Fibroblast of mammary gland (primary cell): ENCODE data around the gene RNF40.
A peak's percentile ranks its signal among the peaks of the same experiment; 100 is the strongest.

Experiments
- DNase-seq: peaks from one replicate; pipeline ENCODE4 v3.0.0-alpha.2; 2010; ENCODE audit warnings: low read depth
- H3K4me3 ChIP-seq: 2 replicates; pipeline ENCODE4 v1.5.1; 2011; ENCODE audit warnings: low read depth, mild to moderate bottlenecking, low read length, moderate library complexity; ENCODE audit not compliant: control insufficient read depth
- CTCF ChIP-seq: conservative IDR thresholded peaks from 2 replicates; pipeline ENCODE4 v1.5.1; 2011; ENCODE audit warnings: low read depth, low read length, inconsistent platforms; ENCODE audit not compliant: control insufficient read depth, insufficient read depth

The RNF40 gene

DNA sequence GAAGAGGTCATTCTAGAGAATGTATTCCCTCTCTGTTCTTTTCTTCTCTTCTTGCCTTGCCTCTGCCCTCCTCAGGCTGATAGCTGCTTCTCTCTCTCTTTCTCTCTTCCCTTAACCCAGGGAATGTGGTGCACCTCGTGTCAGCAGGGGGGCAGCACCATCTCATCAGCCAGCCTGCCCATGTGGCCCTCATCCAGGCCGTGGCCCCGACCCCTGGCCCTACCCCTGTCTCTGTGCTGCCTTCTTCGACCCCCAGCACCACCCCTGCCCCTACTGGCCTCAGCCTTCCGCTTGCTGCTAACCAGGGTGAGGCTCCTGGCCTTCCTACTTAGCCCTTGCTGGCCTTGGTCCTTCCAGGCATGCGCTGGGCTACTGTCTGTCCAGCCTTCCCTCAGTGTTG is 39.7 kb upstream of the RNF40 start:
- no peak overlapping the region for H3K4me3 ChIP-seq
- no peak for DNase-seq
- no peak for TF ChIP-seq CTCF

- TF ChIP-seq CTCF, result no peak
- H3K4me3 ChIP-seq, result no peak overlapping the region
- no peak for DNase-seq
Measured at GRCh38 chr16:30722916-30723315, 39.2 kb upstream of the RNF40 start.

- no peak for DNase-seq
- no peak overlapping the region for H3K4me3 ChIP-seq
- TF ChIP-seq CTCF, result no peak
Measured at GRCh38 chr16:30723725-30724355, 38.3 kb upstream of the RNF40 start.

GRCh38 chr16:30724641-30725417 is 37.3 kb upstream of the RNF40 start:
- H3K4me3 ChIP-seq, result no peak overlapping the region
- DNase-seq, result peak; percentile 26
- TF ChIP-seq CTCF, result no peak

- no peak for DNase-seq
- H3K4me3 ChIP-seq, result no peak overlapping the region
- no peak for TF ChIP-seq CTCF
Measured at GRCh38 chr16:30725418-30725792, 36.7 kb upstream of the RNF40 start.

GRCh38 chr16:30728321-30728720 is 33.8 kb upstream of the RNF40 start:
- H3K4me3 ChIP-seq, result no peak overlapping the region
- DNase-seq, result no peak
- TF ChIP-seq CTCF, result no peak
